Measurements from ENCODE around the gene CUX1.

CUX1 gene

GRCh38 chr7:102072003-102072402 lies 254.6 kb downstream of the CUX1 start:
- H3K36me3 ChIP-seq (ENCODE audit: control insufficient read depth in 2 of 2, insufficient read depth in 1 of 2, low read length in 2 of 2) = peaks cover 0 to 12% of the 10 kb centered on the region in 2 experiments; a peak in 1 of 3 replicates
- TF ChIP-seq ZBTB1 (tag by site-specific recombination; IDR thresholded peaks at IDR 0.05) = no peak
- no peak for TF ChIP-seq ZNF280D (tag by site-specific recombination; IDR thresholded peaks at IDR 0.05)
- TF ChIP-seq ZNF433 (tag by site-specific recombination; IDR thresholded peaks at IDR 0.05; ENCODE audit: low read depth) = no peak
- no peak for TF ChIP-seq REPIN1 (tag by site-specific recombination; IDR thresholded peaks at IDR 0.05; ENCODE audit: low read depth)
- TF ChIP-seq ZBTB48 (tag by site-specific recombination; IDR thresholded peaks at IDR 0.05) = no peak
- no peak for TF ChIP-seq ZNF513 (tag by site-specific recombination; IDR thresholded peaks at IDR 0.05)
- TF ChIP-seq ZNF704 (tag by site-specific recombination; IDR thresholded peaks at IDR 0.05) = no peak
- no peak for TF ChIP-seq ZNF670 (tag by site-specific recombination; IDR thresholded peaks at IDR 0.05; ENCODE audit: low read depth)
- TF ChIP-seq YY1 (tag by site-specific recombination; IDR thresholded peaks at IDR 0.05) = no peak
- no peak for TF ChIP-seq ZNF600 (tag by site-specific recombination; IDR thresholded peaks at IDR 0.05)
- no peak for TF ChIP-seq ZFP3 (tag by site-specific recombination; IDR thresholded peaks at IDR 0.05; ENCODE audit: low read depth)
- TF ChIP-seq ZNF692 (tag by site-specific recombination; IDR thresholded peaks at IDR 0.05) = no peak
- TF ChIP-seq PRDM10 (tag by site-specific recombination; IDR thresholded peaks at IDR 0.05) = no peak
- TF ChIP-seq ZNF214 (tag by site-specific recombination; IDR thresholded peaks at IDR 0.05; ENCODE audit: borderline replicate concordance) = no peak
- no peak for TF ChIP-seq ZNF701 (tag by site-specific recombination; IDR thresholded peaks at IDR 0.05)
- TF ChIP-seq ZBTB17 (tag by site-specific recombination; IDR thresholded peaks at IDR 0.05) = no peak
- H3K9me3 ChIP-seq (ENCODE audit: control insufficient read depth, insufficient read depth, low read depth, low read length) = no peaks in the 10 kb centered on the region
- no peak overlapping the region for H3K27ac ChIP-seq (ENCODE audit: extremely low read depth, low read depth, low read length)
- no peak overlapping the region for H3K4me3 ChIP-seq (ENCODE audit: low read depth, low read length)
- ChIA-PET POLR2A (no interaction called here), CTCF (no interaction called here)
- no peaks in the 10 kb centered on the region for H3K4me1 ChIP-seq (ENCODE audit: control insufficient read depth, insufficient read depth, low read length)
